ENCODE results near the gene DDX42. TPM values are rescaled to one million over a fixed set of nuclear protein-coding genes. Genes with fewer than 3 reads are reported as not detected.
A peak's percentile ranks its signal among the peaks of the same experiment; 100 is the strongest.

Gene DDX42
- total RNA-seq, 1 donor from 2014 or later, result 37.5 TPM

DNA sequence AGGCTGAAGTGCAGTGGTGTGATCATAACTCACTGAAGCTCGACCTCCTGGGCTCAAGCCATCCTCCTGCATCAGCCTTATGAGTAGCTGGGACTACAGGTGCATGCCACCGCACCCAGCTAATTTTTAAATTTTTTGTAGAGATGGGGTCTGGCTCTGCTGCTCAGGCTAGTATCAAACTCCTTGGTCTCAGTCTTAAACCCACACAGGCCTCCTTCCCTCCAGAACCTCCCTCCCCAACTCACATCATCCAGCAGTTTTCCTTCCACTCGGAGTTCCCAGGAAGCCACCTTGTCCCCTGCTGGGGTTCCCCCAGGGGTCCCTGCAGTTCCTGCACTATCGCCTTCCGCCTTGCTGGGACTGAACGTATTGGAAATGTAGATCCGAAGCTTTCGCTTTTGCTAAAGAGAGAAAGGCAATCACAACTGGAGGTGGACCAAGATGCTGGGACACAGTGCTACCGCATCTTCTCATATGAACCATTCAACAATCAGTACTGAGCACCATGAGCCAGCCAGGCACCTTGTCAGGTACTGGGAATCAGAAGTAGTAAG lies 61.3 kb downstream of the DDX42 start:
- no peaks in the 10 kb centered on the region for H3K9me3 ChIP-seq
- peaks cover 67 to 71% of the 10 kb centered on the region in 2 donors for H3K36me3 ChIP-seq
- H3K27me3 ChIP-seq, result no peaks in the 10 kb centered on the region
- peaks cover 21 to 32% of the 10 kb centered on the region in 2 donors for H3K4me1 ChIP-seq
- no peak overlapping the region for H3K27ac ChIP-seq
- H3K4me3 ChIP-seq, result no peak overlapping the region
- intact Hi-C loops (cut with DNase I), result no loop called here
- TF ChIP-seq, protein P1, sequence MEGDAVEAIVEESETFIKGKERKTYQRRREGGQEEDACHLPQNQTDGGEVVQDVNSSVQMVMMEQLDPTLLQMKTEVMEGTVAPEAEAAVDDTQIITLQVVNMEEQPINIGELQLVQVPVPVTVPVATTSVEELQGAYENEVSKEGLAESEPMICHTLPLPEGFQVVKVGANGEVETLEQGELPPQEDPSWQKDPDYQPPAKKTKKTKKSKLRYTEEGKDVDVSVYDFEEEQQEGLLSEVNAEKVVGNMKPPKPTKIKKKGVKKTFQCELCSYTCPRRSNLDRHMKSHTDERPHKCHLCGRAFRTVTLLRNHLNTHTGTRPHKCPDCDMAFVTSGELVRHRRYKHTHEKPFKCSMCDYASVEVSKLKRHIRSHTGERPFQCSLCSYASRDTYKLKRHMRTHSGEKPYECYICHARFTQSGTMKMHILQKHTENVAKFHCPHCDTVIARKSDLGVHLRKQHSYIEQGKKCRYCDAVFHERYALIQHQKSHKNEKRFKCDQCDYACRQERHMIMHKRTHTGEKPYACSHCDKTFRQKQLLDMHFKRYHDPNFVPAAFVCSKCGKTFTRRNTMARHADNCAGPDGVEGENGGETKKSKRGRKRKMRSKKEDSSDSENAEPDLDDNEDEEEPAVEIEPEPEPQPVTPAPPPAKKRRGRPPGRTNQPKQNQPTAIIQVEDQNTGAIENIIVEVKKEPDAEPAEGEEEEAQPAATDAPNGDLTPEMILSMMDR (IDR thresholded peaks at IDR 0.05), result no peak
- no peak for DNase-seq (ENCODE audit: low spot score in 2 of 2)

DNA sequence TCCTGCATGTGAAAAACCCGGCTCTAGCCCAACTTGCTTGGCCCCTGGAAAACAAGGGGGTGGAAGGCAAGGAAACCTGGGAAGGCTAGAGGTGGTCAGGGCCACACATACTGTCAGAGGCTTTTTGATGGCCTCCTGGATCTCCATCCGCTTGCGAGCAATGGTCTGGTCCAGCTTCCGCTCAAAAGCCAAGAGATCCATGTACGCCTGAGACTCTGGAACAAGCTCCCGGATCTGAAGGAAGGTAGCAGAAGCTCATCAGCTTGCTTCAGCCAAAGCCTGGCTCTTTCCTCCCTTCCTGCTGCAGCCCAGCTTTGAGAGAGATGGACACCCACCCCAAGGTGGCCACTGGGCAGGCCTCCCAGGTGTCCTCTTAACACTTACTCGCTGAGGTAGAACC lies 62.8 kb downstream of the DDX42 start:
- Histone ChIP-seq H3K27ac (peak overlapping the region in 1 of 2 donors; percentile 97), H3K9me3 (no peaks in the 10 kb centered on the region), H3K4me3 (no peak overlapping the region), H3K36me3 (peaks cover 51 to 55% of the 10 kb centered on the region in 2 donors), H3K4me1 (peaks cover 31 to 44% of the 10 kb centered on the region in 2 donors), H3K27me3 (no peaks in the 10 kb centered on the region)
- intact Hi-C loops (cut with DNase I), result no loop called here
- TF ChIP-seq, protein P1 (IDR thresholded peaks at IDR 0.05), result no peak
- DNase-seq (ENCODE audit: low spot score in 2 of 2), result no peak

DNA sequence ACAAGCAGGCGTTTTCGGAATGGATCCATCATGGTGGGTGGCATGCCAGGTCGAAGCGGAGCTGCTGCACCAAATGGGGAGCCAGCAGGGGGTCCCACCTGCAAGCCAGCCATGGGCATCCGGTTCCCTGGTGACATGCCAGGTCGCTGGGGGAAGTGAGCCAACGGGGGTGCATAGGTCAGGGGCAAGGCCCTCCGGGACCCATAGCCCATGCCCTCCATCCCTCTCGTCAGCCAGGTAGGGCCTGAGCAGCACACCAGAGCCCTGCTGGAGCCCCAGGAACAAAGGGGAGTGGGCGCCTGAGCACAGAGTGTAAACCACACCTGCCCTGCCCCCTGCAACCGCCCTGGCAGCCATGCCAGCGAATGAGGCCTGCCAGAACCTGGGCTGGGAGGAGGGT lies 63.5 kb downstream of the DDX42 start:
- Histone ChIP-seq H3K9me3 (no peaks in the 10 kb centered on the region), H3K4me3 (peak overlapping the region in 1 of 2 donors; percentile 98), H3K36me3 (peaks cover 44 to 48% of the 10 kb centered on the region in 2 donors), H3K27ac (peak overlapping the region; percentile 89 to 97), H3K4me1 (peaks cover 31 to 44% of the 10 kb centered on the region in 2 donors), H3K27me3 (no peaks in the 10 kb centered on the region)
- TF ChIP-seq, protein P1 (IDR thresholded peaks at IDR 0.05), result no peak
- no peak for DNase-seq (ENCODE audit: low spot score in 2 of 2)
- intact Hi-C loops (cut with DNase I), result no loop called here

DNA sequence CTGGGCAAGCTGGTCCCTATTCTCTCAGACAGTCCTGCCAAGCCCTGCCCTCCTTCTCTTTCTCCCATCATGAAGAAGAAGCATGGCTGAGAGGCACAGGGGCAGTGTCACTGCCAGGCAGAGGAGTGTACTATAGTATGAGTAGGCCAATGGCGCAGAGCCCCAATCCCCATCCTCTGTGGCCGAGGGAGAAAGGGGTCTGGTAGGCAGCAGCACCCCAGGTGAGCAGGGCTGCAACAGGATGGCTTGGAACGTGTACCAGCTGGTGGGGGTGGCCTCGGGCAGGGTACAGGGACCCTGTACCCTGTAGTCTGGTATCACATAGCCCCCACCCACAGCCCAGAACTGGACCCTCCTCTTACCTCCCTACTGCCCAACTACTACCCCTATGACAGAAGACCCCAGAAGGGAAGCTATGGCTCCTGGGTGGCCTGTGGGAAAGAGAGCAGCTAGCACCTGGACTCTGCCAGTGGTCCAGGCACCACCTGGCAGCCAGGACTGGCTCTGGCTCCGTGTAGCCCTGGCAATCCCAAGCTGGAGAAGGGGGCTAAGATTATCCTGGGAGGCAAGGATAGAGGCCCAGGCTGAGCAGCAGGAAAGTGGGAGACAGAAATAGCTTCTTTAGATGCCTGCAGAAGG lies 64.1 kb downstream of the DDX42 start:
- intact Hi-C loops (cut with DNase I), result no loop called here
- Histone ChIP-seq H3K27ac (peak overlapping the region; percentile 89 to 97), H3K4me3 (peak overlapping the region; percentile 41 to 98), H3K9me3 (no peaks in the 10 kb centered on the region), H3K36me3 (peaks cover 38 to 42% of the 10 kb centered on the region in 2 donors), H3K4me1 (peaks cover 31 to 46% of the 10 kb centered on the region in 2 donors), H3K27me3 (no peaks in the 10 kb centered on the region)
- TF ChIP-seq, protein P1 (IDR thresholded peaks at IDR 0.05), result no peak
- DNase-seq (ENCODE audit: low spot score in 2 of 2), result no peak

DNA sequence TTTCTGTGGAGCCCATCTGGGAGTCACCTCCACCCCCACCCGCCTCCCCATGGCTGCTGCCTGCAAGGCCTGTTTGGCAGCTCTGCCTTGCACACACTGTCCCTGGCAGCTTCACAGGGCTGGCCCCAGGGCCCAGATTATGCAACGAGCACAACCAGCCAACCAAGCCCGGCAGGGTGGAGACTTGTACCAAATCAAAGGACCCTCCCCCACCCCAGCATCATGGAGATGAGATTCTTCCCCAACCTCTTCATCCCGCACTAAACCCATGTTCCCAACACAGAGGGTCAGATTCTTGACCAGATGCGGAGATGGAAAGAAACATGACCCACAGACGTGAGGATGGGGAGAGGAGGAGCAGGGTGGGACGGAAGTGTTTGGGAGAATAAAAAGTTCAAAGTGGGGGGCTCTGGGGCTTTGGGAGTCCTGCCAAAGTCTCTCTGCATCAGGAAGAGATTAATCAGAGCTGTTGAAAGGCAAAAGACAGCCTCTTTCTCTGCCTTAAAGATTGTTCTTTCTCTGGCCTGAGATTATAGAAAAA lies 64.7 kb downstream of the DDX42 start:
- DNase-seq (ENCODE audit: low spot score in 2 of 2), result peak; percentile 80 to 96
- TF ChIP-seq, protein P1 (IDR thresholded peaks at IDR 0.05), result peak in 1 of 3 experiments; percentile 4
- Histone ChIP-seq H3K4me3 (peak overlapping the region; percentile 41 to 98), H3K4me1 (peaks cover 31 to 47% of the 10 kb centered on the region in 2 donors), H3K27ac (peak overlapping the region; percentile 89 to 97), H3K36me3 (peaks cover 32 to 36% of the 10 kb centered on the region in 2 donors), H3K27me3 (no peaks in the 10 kb centered on the region), H3K9me3 (no peaks in the 10 kb centered on the region)
- intact Hi-C loops (cut with DNase I), result no loop called here

Data from ascending aorta (tissue), 2 donors.